Measurements from ENCODE around the gene PLA2G1B. TPM values are rescaled to one million over a fixed set of nuclear protein-coding genes. Genes with fewer than 3 reads are reported as not detected.
A peak's percentile ranks its signal among the peaks of the same experiment; 100 is the strongest.

PLA2G1B gene
- total and polyA plus RNA-seq, 2 of the 13 experiments (the other 11 are each of a cell fraction or from before 2014, with no cell fraction given), result 0.33 to 1.4 TPM

GRCh38 chr12:120317224-120318105, 10.1 kb downstream of the PLA2G1B start (continued):
- TF ChIP-seq CERS6 (CRISPR knock-in tag; IDR thresholded peaks at IDR 0.05) (no peak), ZNF790 (CRISPR knock-in tag; IDR thresholded peaks at IDR 0.05; ENCODE audit: borderline replicate concordance) (no peak; the same call in 1 of the 2 replicates), ZNF263 (CRISPR knock-in tag; IDR thresholded peaks at IDR 0.05) (no peak), CHD2 (IDR thresholded peaks at IDR 0.05; ENCODE audit: low read depth, low read length) (peak; percentile 25; the same call in 1 of the 2 replicates), ZBTB34 (CRISPR knock-in tag; IDR thresholded peaks at IDR 0.05) (no peak), MTA1 (CRISPR knock-in tag; IDR thresholded peaks at IDR 0.05; ENCODE audit: borderline replicate concordance) (peak; percentile 34; the same call in 1 of the 2 replicates), ZNF367 (CRISPR knock-in tag; IDR thresholded peaks at IDR 0.05; ENCODE audit: borderline replicate concordance) (peak; percentile 91; the same call in 1 of the 2 replicates), CREB3 (CRISPR knock-in tag; IDR thresholded peaks at IDR 0.05) (peak; percentile 44), ZNF383 (CRISPR knock-in tag; IDR thresholded peaks at IDR 0.05; ENCODE audit: borderline replicate concordance) (no peak), ERF (CRISPR knock-in tag; IDR thresholded peaks at IDR 0.05) (peak; percentile 63), HMGXB4 (CRISPR knock-in tag; IDR thresholded peaks at IDR 0.05; ENCODE audit: borderline replicate concordance in 1 of 2, low read depth in 1 of 2) (peak; percentile 75 to 92), ZNF232 (CRISPR knock-in tag; IDR thresholded peaks at IDR 0.05; ENCODE audit: borderline replicate concordance) (peak; percentile 34; the same call in 1 of the 2 replicates), SATB2 (CRISPR knock-in tag; IDR thresholded peaks at IDR 0.05) (no peak), RFX1 (IDR thresholded peaks at IDR 0.05) (no peak), PHF8 (CRISPR knock-in tag; IDR thresholded peaks at IDR 0.05) (peak; percentile 76), HNF1B (CRISPR knock-in tag; IDR thresholded peaks at IDR 0.05) (peak; percentile 82), REPIN1 (CRISPR knock-in tag; IDR thresholded peaks at IDR 0.05; ENCODE audit: borderline replicate concordance, low read depth) (no peak)
